IMR-90 (cell line): Measurements from ENCODE around the gene NHEJ1. TPM values are rescaled to one million over a fixed set of nuclear protein-coding genes. Genes with fewer than 3 reads are reported as not detected.

Experiments
- ATAC-seq: fragments of 200-7000 bp; cut with Tn5 transposase; 2 replicates; pipeline ENCODE4 v1.9.1; 2020; ENCODE audit warnings: low read depth, mild to moderate bottlenecking, moderate library complexity
- BruUV-seq: library from RNA; stranded (reverse); fragments of 400-500 nt; replicated peaks from 2 replicates; lab custom pipeline; 2021; lab: Mats Ljungman, UMichigan
- CTCF ChIA-PET: fragments of 300-600 bp; formaldehyde crosslinking; extraction: SDS; loops from one replicate; lab custom pipeline; 2021; ENCODE audit warnings: antibody characterized with exemption; lab: Yijun Ruan, JAX
- POLR2A ChIA-PET: fragments of 300-600 bp; sonication (Branson Sonifier 250); formaldehyde crosslinking; loops from one replicate; lab custom pipeline; 2022; ENCODE audit warnings: antibody characterized with exemption; ENCODE audit not compliant: unreplicated experiment; lab: Charles Lee
- DNase-seq: peaks from one replicate; pipeline ENCODE4 v3.0.0; 2013
- H2AFZ ChIP-seq: replicated peaks from 2 replicates; pipeline ENCODE3; 2013; ENCODE audit warnings: low read length, mild to moderate bottlenecking; ENCODE audit not compliant: poor library complexity
- H2AK5ac ChIP-seq: 2 replicates; pipeline ENCODE4 v1.6.1; 2013; ENCODE audit warnings: low read depth, low read length, inconsistent platforms
- H2AK9ac ChIP-seq: replicated peaks from 2 replicates; pipeline ENCODE3; 2013; ENCODE audit warnings: mild to moderate bottlenecking, low read depth, low read length, moderate library complexity; ENCODE audit not compliant: poor library complexity
- H2BK120ac ChIP-seq: 2 replicates; pipeline ENCODE4 v1.6.1; 2013; ENCODE audit warnings: low read depth, low read length, inconsistent platforms
- H2BK15ac ChIP-seq: 3 replicates; pipeline ENCODE4 v1.6.1; 2013; ENCODE audit warnings: low read depth, low read length, inconsistent platforms
- H2BK20ac ChIP-seq: 2 replicates; pipeline ENCODE4 v1.6.1; 2013; ENCODE audit warnings: low read depth, mild to moderate bottlenecking, inconsistent platforms, low read length, moderate library complexity
- H2BK5ac ChIP-seq: 2 replicates; pipeline ENCODE4 v1.6.1; 2013; ENCODE audit warnings: mild to moderate bottlenecking, low read depth, low read length, inconsistent platforms; ENCODE audit not compliant: poor library complexity, severe bottlenecking
- H3K14ac ChIP-seq: replicated peaks from 2 replicates; pipeline ENCODE4 v1.6.1; 2013; ENCODE audit warnings: low read depth, low read length, inconsistent platforms
- H3K18ac ChIP-seq: 2 replicates; pipeline ENCODE4 v1.6.1; 2013; ENCODE audit warnings: low read depth, low read length, control low read depth
- H3K23ac ChIP-seq: 2 replicates; pipeline ENCODE4 v1.6.1; 2013; ENCODE audit warnings: low read depth, low read length, inconsistent platforms
- H3K27ac ChIP-seq: 2 replicates; pipeline ENCODE4 v1.5.1; 2013; ENCODE audit warnings: mild to moderate bottlenecking, control low read depth, low read length; ENCODE audit not compliant: insufficient read depth
- H3K27me3 ChIP-seq: 2 replicates; pipeline ENCODE4 v1.6.1; 2013; ENCODE audit warnings: low read length; ENCODE audit not compliant: control insufficient read depth, insufficient read depth
- H3K36me3 ChIP-seq: 2 replicates; pipeline ENCODE4 v1.6.1; 2013; ENCODE audit warnings: low read length, mixed read lengths; ENCODE audit not compliant: control insufficient read depth, insufficient read depth
- H3K4ac ChIP-seq: 2 replicates; pipeline ENCODE4 v1.6.1; 2013; ENCODE audit warnings: low read depth, low read length, inconsistent platforms
- H3K4me1 ChIP-seq: 2 replicates; pipeline ENCODE4 v1.6.1; 2013; ENCODE audit warnings: low read length, mixed read lengths; ENCODE audit not compliant: control insufficient read depth, insufficient read depth
- H3K4me2 ChIP-seq: 2 replicates; pipeline ENCODE4 v1.6.1; 2013; ENCODE audit warnings: low read depth, mild to moderate bottlenecking, control low read depth, low read length, moderate library complexity
- H3K4me3 ChIP-seq: 2 replicates; pipeline ENCODE4 v1.5.1; 2013; ENCODE audit warnings: low read depth, mild to moderate bottlenecking, control low read depth, low read length, moderate library complexity; ENCODE audit not compliant: insufficient read depth
- H3K56ac ChIP-seq: 2 replicates; pipeline ENCODE4 v1.6.1; 2013; ENCODE audit warnings: low read length, inconsistent platforms; ENCODE audit not compliant: insufficient read depth; ENCODE audit errors: extremely low read depth
- H3K79me1 ChIP-seq, 2 experiments: 2 replicates each; pipeline ENCODE4 v1.6.1; 2013; ENCODE audit warnings: low read length in 2 of 2, inconsistent platforms in 1 of 2, low read depth in 1 of 2
- H3K9ac ChIP-seq: 2 replicates; pipeline ENCODE4 v1.6.1; 2013; ENCODE audit warnings: low read depth, low read length, control low read depth
- H3K9me1 ChIP-seq: 2 replicates; pipeline ENCODE4 v1.6.1; 2013; ENCODE audit warnings: low read length, inconsistent platforms; ENCODE audit not compliant: insufficient read depth
- H3K9me3 ChIP-seq: 2 replicates; pipeline ENCODE4 v1.6.1; 2013; ENCODE audit warnings: low read length; ENCODE audit not compliant: control insufficient read depth, insufficient read depth
- H4K20me1 ChIP-seq: 2 replicates; pipeline ENCODE4 v1.6.1; 2013; ENCODE audit warnings: low read length, inconsistent platforms; ENCODE audit not compliant: insufficient read depth
- H4K5ac ChIP-seq: 2 replicates; pipeline ENCODE4 v1.6.1; 2013; ENCODE audit warnings: mild to moderate bottlenecking, low read depth, low read length, control low read depth
- H4K8ac ChIP-seq, 2 experiments: 2 replicates each; pipeline ENCODE4 v1.6.1; 2013; ENCODE audit warnings: low read depth in 2 of 2, low read length in 2 of 2, control low read depth in 1 of 2, inconsistent platforms in 1 of 2
- H4K91ac ChIP-seq: 2 replicates; pipeline ENCODE4 v1.6.1; 2013; ENCODE audit warnings: low read depth, low read length, inconsistent platforms; ENCODE audit not compliant: insufficient read depth
- BHLHE40 ChIP-seq: fragments of 150-350 bp; IDR thresholded peaks from 2 replicates; pipeline ENCODE4 v1.6.1; 2016; ENCODE audit warnings: mild to moderate bottlenecking, low read depth, low read length
- FOS ChIP-seq: fragments of 150-350 bp; IDR thresholded peaks from 2 replicates; pipeline ENCODE4 v1.6.1; 2016; ENCODE audit warnings: low read depth, low read length
- MXI1 ChIP-seq: IDR thresholded peaks from 2 replicates; pipeline ENCODE4 v1.6.1; 2012; ENCODE audit warnings: low read depth, mild to moderate bottlenecking, low read length, moderate library complexity, borderline replicate concordance
- WGBS, 2 experiments: methylation state at CpG; one replicate each; pipeline versions ENCODE4 v1.1.5 to v1.1.7; 2013; ENCODE audit warnings: missing lambda C conversion rate in 2 of 2; ENCODE audit not compliant: insufficient read length in 1 of 2; ENCODE audit errors: extremely low coverage in 2 of 2; 5-methylcytosine and 5-hydroxymethylcytosine counted together
- dilution Hi-C: fragments of 300-500 bp; cut with HindIII; formaldehyde crosslinking; loops from one replicate; pipeline ENCODE4 v1.14.3; 2018; ENCODE audit warnings: low sequenced_read_pairs; ENCODE audit not compliant: unreplicated experiment
- in situ Hi-C: fragments of 300-500 bp; cut with MboI; formaldehyde crosslinking; loops from 3 replicates; pipeline ENCODE4 v1.14.3; 2019; ENCODE audit warnings: low sequenced_read_pairs, inconsistent platforms, mixed read lengths
- intact Hi-C: fragments of 100-400 bp; cut with micrococcal nuclease; formaldehyde crosslinking; loops from 2 replicates; pipeline ENCODE4 v1.10.0; 2022
- polyA plus RNA-seq, 3 experiments: library from polyadenylated mRNA; depleted of rRNA; stranded (reverse); fragments of >200 nt; gene quantifications; 2 replicates each; pipeline ENCODE4 v1.2.3, GENCODE V29; 2012; ENCODE audit warnings: low replicate concordance in 1 of 3
- total RNA-seq: library from RNA; depleted of rRNA; stranded (reverse); fragments of >200 nt; gene quantifications from 2 replicates; pipeline ENCODE4 v1.2.3, GENCODE V29; 2012
- TF ChIP-seq, protein P1 (sequence below): conservative IDR thresholded peaks from 2 replicates; pipeline ENCODE4 v1.5.1; 2012; ENCODE audit warnings: mild to moderate bottlenecking, low read depth, low read length, improper control_type of control experiment

The NHEJ1 gene
- total and polyA plus RNA-seq, 2 of the 4 experiments (the other 2 are of a cell fraction): 12.5 to 23.1 TPM

DNA sequence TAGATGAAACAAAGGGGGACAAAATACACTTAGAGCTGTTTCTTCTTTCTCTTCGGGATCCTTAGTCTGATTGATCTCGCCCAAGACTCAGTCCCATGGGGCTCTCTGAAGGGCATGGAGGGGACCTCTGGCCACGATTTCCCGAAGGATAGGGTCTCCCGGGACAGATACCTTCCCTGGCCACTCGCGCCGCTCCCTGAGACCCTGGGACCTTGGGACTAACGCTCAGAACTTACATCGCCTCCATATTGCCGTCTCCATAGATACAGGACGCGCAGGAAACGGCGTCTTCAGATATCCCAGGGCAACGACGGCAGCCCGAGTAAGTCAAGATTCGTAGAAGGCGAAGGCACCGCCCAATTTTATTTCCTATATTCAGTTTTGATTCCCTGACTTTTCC lies 119.4 kb downstream of the NHEJ1 start, which contains the start of gene CFAP65:
TSS of gene CFAP65 (minus strand) at position 265 of the 400 bp plus-strand sequence. CDS start 2,468 bp downstream, outside the sequence.
- Histone ChIP-seq H3K4me3 (peak within 1 kb of the TSS; percentile 62), H2BK20ac (no peak within 1 kb of the TSS), H2BK5ac (no peak within 1 kb of the TSS), H4K91ac (no peak within 1 kb of the TSS), H3K4me1 (no peaks in the 10 kb centered on the region), H4K20me1 (no peaks in the 10 kb centered on the region), H3K36me3 (no peaks in the 10 kb centered on the region), H3K14ac (no peak within 1 kb of the TSS), H2AK9ac (no peak within 1 kb of the TSS), H3K56ac (no peak within 1 kb of the TSS), H3K4ac (no peak within 1 kb of the TSS), H4K5ac (no peak within 1 kb of the TSS), H3K27me3 (peaks cover 37% of the 10 kb centered on the region), H2AK5ac (no peak within 1 kb of the TSS), H3K9me1 (no peaks in the 10 kb centered on the region), H3K18ac (no peak within 1 kb of the TSS), H2BK120ac (no peak within 1 kb of the TSS), H3K79me1 (no peaks in the 10 kb centered on the region), H2BK15ac (no peak within 1 kb of the TSS), H4K8ac (no peak within 1 kb of the TSS), H3K27ac (no peak within 1 kb of the TSS), H3K4me2 (peak within 1 kb of the TSS; percentile 95), H3K9me3 (no peaks in the 10 kb centered on the region), H2AFZ (peak within 1 kb of the TSS; percentile 86), H3K9ac (no peak within 1 kb of the TSS), H3K23ac (no peak within 1 kb of the TSS)
- DNase-seq (peak; percentile 58), ATAC-seq (peak; percentile 89)
- TF ChIP-seq FOS (no peak), MXI1 (peak; percentile 53; the same call in 1 of the 2 replicates), BHLHE40 (no peak)
- TF ChIP-seq, protein P1, sequence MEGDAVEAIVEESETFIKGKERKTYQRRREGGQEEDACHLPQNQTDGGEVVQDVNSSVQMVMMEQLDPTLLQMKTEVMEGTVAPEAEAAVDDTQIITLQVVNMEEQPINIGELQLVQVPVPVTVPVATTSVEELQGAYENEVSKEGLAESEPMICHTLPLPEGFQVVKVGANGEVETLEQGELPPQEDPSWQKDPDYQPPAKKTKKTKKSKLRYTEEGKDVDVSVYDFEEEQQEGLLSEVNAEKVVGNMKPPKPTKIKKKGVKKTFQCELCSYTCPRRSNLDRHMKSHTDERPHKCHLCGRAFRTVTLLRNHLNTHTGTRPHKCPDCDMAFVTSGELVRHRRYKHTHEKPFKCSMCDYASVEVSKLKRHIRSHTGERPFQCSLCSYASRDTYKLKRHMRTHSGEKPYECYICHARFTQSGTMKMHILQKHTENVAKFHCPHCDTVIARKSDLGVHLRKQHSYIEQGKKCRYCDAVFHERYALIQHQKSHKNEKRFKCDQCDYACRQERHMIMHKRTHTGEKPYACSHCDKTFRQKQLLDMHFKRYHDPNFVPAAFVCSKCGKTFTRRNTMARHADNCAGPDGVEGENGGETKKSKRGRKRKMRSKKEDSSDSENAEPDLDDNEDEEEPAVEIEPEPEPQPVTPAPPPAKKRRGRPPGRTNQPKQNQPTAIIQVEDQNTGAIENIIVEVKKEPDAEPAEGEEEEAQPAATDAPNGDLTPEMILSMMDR: no peak
- POLR2A ChIA-PET: no interaction called here
- CTCF ChIA-PET: interaction anchor here (0.7 to 1.0 kb wide), 2 partner anchors 11 to 79 kb away, joined by 3 to 4 read pairs; no protein-coding TSS in a partner anchor
- WGBS, 2 experiments: 0% methylated on average over 19 of the region's 21 CpGs; no CpG with 5 or more reads in 1 of the 2 experiments
- in situ Hi-C loops: no loop called here
- BruUV-seq: no TSS peak
- intact Hi-C loops: no loop called here
- dilution Hi-C loops: no loop called here
